Muscle layer of duodenum (tissue), 2 donors: ENCODE measurements around the gene FGF19.

Experiments used
- H3K27ac ChIP-seq: one replicate; pipeline ENCODE4 v1.7.0; 2013; ENCODE audit warnings: mild to moderate bottlenecking, low read length
- H3K27me3 ChIP-seq: one replicate; pipeline ENCODE4 v1.7.0; 2013; ENCODE audit warnings: low read depth, mild to moderate bottlenecking, control low read depth, low read length
- H3K36me3 ChIP-seq, 2 donors: one replicate each; pipeline ENCODE4 v1.7.0; 2013; ENCODE audit warnings: low read length in 2 of 2, control low read depth in 1 of 2, mild to moderate bottlenecking in 1 of 2; ENCODE audit not compliant: insufficient read depth in 2 of 2, control insufficient read depth in 1 of 2
- H3K4me1 ChIP-seq, 2 donors: one replicate each; pipeline ENCODE4 v1.7.0; 2013; ENCODE audit warnings: low read length in 2 of 2, mild to moderate bottlenecking in 2 of 2, control low read depth in 1 of 2, moderate library complexity in 1 of 2; ENCODE audit not compliant: insufficient read depth in 2 of 2, control insufficient read depth in 1 of 2
- H3K4me3 ChIP-seq, 2 donors: one replicate each; pipeline ENCODE4 v1.7.0; 2013; ENCODE audit warnings: low read length in 2 of 2, low read depth in 1 of 2, mild to moderate bottlenecking in 1 of 2
- H3K9me3 ChIP-seq, 2 donors: one replicate each; pipeline ENCODE4 v1.7.0; 2013; ENCODE audit warnings: low read length in 2 of 2, control low read depth in 1 of 2, mild to moderate bottlenecking in 1 of 2; ENCODE audit not compliant: control insufficient read depth in 1 of 2
- donor health status: healthy.

The FGF19 gene

GRCh38 chr11:69703768-69704507 is at the start of gene FGF19:
FGF19 (minus strand) TSS chr11:69704022; CDS start chr11:69703876, 146 bp downstream.
- H3K27me3 ChIP-seq, result peaks cover 44% of the 10 kb centered on the region
- peak within 1 kb of the TSS in 1 of 2 donors; percentile 51 for H3K4me3 ChIP-seq

GRCh38 chr11:69752890-69753289 is 49.1 kb upstream of the FGF19 start:
- Histone ChIP-seq H3K4me1 (no peaks in the 10 kb centered on the region), H3K9me3 (peaks cover 0 to 4% of the 10 kb centered on the region in 2 donors), H3K27ac (no peak overlapping the region), H3K4me3 (no peak overlapping the region), H3K27me3 (no peaks in the 10 kb centered on the region), H3K36me3 (no peaks in the 10 kb centered on the region)

More at GRCh38 chr11:69703768-69704507, at the start of gene FGF19:
- Histone ChIP-seq H3K36me3 (no peaks in the 10 kb centered on the region), H3K9me3 (no peaks in the 10 kb centered on the region), H3K27ac (no peak within 1 kb of the TSS), H3K4me1 (peaks cover 0 to 32% of the 10 kb centered on the region in 2 donors)

- no peaks in the 10 kb centered on the region for H3K9me3 ChIP-seq
Observed at GRCh38 chr11:69750875-69751597, 47.2 kb upstream of the FGF19 start.

GRCh38 chr11:69750108-69750850 is 46.5 kb upstream of the FGF19 start:
- H3K9me3 ChIP-seq, result no peaks in the 10 kb centered on the region
- H3K4me1 ChIP-seq, result no peaks in the 10 kb centered on the region
- H3K27me3 ChIP-seq, result no peaks in the 10 kb centered on the region
- H3K4me3 ChIP-seq, result no peak overlapping the region
- H3K36me3 ChIP-seq, result no peaks in the 10 kb centered on the region
- no peak overlapping the region for H3K27ac ChIP-seq

More at GRCh38 chr11:69750875-69751597, 47.2 kb upstream of the FGF19 start:
- Histone ChIP-seq H3K4me1 (no peaks in the 10 kb centered on the region), H3K27me3 (no peaks in the 10 kb centered on the region), H3K36me3 (no peaks in the 10 kb centered on the region), H3K27ac (no peak overlapping the region), H3K4me3 (no peak overlapping the region)

GRCh38 chr11:69748637-69749036 is 44.8 kb upstream of the FGF19 start:
- H3K36me3 ChIP-seq, result no peaks in the 10 kb centered on the region
- no peak overlapping the region for H3K4me3 ChIP-seq
- H3K27me3 ChIP-seq, result no peaks in the 10 kb centered on the region
- H3K9me3 ChIP-seq, result no peaks in the 10 kb centered on the region
- H3K4me1 ChIP-seq, result no peaks in the 10 kb centered on the region
- H3K27ac ChIP-seq, result no peak overlapping the region

- no peaks in the 10 kb centered on the region for H3K4me1 ChIP-seq
- no peak overlapping the region for H3K27ac ChIP-seq
- no peaks in the 10 kb centered on the region for H3K27me3 ChIP-seq
- no peak overlapping the region for H3K4me3 ChIP-seq
- H3K36me3 ChIP-seq, result no peaks in the 10 kb centered on the region
- no peaks in the 10 kb centered on the region for H3K9me3 ChIP-seq
Observed at GRCh38 chr11:69746752-69747742, 43.2 kb upstream of the FGF19 start.

GRCh38 chr11:69746140-69746539 is 42.3 kb upstream of the FGF19 start:
- no peaks in the 10 kb centered on the region for H3K4me1 ChIP-seq
- no peaks in the 10 kb centered on the region for H3K9me3 ChIP-seq
- H3K27me3 ChIP-seq, result no peaks in the 10 kb centered on the region
- no peaks in the 10 kb centered on the region for H3K36me3 ChIP-seq
- H3K4me3 ChIP-seq, result no peak overlapping the region
- H3K27ac ChIP-seq, result no peak overlapping the region

- Histone ChIP-seq H3K27me3 (no peaks in the 10 kb centered on the region), H3K36me3 (no peaks in the 10 kb centered on the region), H3K4me3 (no peak overlapping the region), H3K27ac (no peak overlapping the region), H3K9me3 (no peaks in the 10 kb centered on the region), H3K4me1 (no peaks in the 10 kb centered on the region)
Observed at GRCh38 chr11:69745201-69745600, 41.4 kb upstream of the FGF19 start.

GRCh38 chr11:69744435-69744834 is 40.6 kb upstream of the FGF19 start:
- no peaks in the 10 kb centered on the region for H3K4me1 ChIP-seq
- no peak overlapping the region for H3K27ac ChIP-seq
- H3K9me3 ChIP-seq, result no peaks in the 10 kb centered on the region
- no peaks in the 10 kb centered on the region for H3K36me3 ChIP-seq
- no peak overlapping the region for H3K4me3 ChIP-seq
- H3K27me3 ChIP-seq, result no peaks in the 10 kb centered on the region

GRCh38 chr11:69734841-69735240 is 31.0 kb upstream of the FGF19 start:
- H3K9me3 ChIP-seq, result peaks cover 5 to 23% of the 10 kb centered on the region in 2 donors
- no peaks in the 10 kb centered on the region for H3K36me3 ChIP-seq
- H3K27me3 ChIP-seq, result no peaks in the 10 kb centered on the region
- no peak overlapping the region for H3K4me3 ChIP-seq
- H3K4me1 ChIP-seq, result no peaks in the 10 kb centered on the region
- H3K27ac ChIP-seq, result no peak overlapping the region
